Testis (tissue), 2 donors: ENCODE measurements around the gene CPEB4.

Experiments
- POLR2A ChIP-seq: fragments of 450-650 bp; IDR thresholded peaks from one replicate; pipeline ENCODE4 v1.6.1; 2017; ENCODE audit warnings: antibody characterized with exemption, mild to moderate bottlenecking, moderate library complexity
- TF ChIP-seq, protein P1 (sequence below), 3 experiments: fragments of 450-650 bp in 2 of 3; fragments of 200-600 bp in 1 of 3; sonication (generic) in 1 of 3; IDR thresholded peaks; one replicate each; pipeline ENCODE4 v1.5.1; 2016 to 2019; ENCODE audit warnings: antibody characterized with exemption in 3 of 3, mild to moderate bottlenecking in 2 of 3, moderate library complexity in 1 of 3

DNA sequence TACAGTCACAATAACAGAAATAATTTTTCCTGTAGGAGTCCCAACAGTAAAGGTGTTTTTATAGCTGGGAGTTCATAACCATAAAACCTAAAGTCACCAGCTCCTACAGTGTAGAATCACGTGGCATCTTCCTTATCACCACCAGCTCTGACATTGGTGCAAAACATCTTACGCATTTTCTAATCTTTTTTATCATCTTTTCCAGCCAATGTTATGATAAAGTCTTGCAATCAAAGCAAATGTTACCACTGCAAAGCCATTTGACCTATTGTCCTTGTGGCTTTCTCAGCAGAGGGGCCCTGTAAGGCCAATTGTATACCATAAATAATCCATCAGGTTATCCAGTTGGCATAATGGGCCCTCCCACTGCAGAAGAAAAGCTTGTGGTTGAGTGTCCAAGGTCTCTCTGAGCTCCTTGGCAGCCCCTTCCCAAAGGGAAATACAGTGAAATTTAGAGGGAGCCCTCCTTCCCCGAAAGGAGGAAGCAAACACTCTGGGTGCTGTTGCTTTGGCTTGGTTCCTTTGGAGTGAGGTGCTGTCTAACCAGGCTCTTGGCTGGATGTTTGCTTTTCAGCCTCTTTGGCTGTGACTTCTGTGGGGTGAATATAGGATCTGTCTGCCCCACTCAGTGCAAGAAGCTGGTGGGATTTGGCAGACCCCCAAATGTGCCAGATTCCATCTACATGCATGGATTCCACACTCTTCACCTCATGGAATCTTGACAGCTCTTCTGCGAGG, 29.3 kb upstream of the CPEB4 start:
- TF ChIP-seq, protein P1, sequence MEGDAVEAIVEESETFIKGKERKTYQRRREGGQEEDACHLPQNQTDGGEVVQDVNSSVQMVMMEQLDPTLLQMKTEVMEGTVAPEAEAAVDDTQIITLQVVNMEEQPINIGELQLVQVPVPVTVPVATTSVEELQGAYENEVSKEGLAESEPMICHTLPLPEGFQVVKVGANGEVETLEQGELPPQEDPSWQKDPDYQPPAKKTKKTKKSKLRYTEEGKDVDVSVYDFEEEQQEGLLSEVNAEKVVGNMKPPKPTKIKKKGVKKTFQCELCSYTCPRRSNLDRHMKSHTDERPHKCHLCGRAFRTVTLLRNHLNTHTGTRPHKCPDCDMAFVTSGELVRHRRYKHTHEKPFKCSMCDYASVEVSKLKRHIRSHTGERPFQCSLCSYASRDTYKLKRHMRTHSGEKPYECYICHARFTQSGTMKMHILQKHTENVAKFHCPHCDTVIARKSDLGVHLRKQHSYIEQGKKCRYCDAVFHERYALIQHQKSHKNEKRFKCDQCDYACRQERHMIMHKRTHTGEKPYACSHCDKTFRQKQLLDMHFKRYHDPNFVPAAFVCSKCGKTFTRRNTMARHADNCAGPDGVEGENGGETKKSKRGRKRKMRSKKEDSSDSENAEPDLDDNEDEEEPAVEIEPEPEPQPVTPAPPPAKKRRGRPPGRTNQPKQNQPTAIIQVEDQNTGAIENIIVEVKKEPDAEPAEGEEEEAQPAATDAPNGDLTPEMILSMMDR (IDR thresholded peaks at IDR 0.05) = no peak
- TF ChIP-seq POLR2A = no peak
